ENCODE data around the gene NPIPA1. TPM values are rescaled to one million over a fixed set of nuclear protein-coding genes. Genes with fewer than 3 reads are reported as not detected.
"Not testable (repeated sequence)": the region's sequence is repeated elsewhere in the genome, so short reads cannot be mapped to it uniquely, and the experiment has no call there.

NPIPA1 gene
- total and polyA plus RNA-seq, 7 experiments from 2014 or later, result 1.6 to 181 (median 115) TPM

DNA sequence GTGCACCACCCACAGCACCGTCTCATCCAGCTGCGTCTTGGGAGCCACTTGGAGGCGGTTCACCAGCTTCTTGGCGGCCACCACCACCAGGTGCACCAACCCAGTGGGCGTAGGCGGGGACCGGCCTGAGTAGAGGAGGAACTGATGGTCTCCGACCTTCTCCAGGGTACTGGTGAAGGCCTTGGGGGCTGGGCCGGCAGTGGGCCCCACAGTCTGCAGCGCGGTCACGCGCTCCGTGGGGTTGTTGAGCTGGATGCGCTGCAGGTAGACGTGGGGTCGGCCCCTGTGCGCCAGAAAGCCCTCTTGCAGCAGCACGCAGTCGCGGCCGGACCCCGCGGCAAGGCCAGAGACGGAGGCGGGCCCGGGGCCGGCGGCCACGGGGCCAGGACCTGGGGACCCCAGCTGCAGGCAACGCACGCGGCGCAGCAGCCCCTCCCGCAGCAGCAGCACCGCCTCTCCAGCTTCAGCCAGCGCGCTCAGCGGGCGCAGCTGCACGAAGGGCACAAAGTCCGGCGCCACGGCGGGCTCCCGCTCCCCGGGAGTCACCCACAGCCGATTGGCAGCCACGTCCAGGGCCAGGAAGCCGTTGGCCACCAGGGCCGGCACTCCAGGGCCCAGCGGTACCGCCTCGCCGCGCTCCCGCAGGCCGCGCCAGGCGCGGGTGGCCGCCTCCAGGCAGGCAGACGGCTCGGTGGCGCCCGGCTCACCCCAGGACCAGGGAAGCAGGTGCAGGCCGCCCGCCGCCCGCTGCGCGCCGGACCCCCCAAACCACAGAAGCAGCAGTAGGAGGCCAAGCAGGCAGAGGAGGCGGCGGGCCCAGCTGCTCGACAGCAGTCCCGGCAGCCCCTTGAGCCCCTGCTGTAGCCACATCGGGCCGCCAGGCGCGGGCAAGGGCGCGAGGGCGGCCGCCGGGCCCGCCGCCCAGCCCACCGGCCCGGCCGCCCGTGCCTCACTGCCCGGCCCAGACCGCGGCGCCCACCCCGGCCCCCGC, 52.3 kb downstream of the NPIPA1 start:
- H3K4me3 Mint-ChIP-seq, result peak overlapping the region in 1 of 10 donors; percentile 72
- CTCF ChIA-PET; DNase-seq; intact Hi-C loops (cut with micrococcal nuclease); H3K27ac ChIP-seq (ENCODE audit: low read depth, low read length); H3K9me3 Mint-ChIP-seq; H3K4me3 ChIP-seq (ENCODE audit: low read length); H3K4me1 ChIP-seq (ENCODE audit: control insufficient read depth in 2 of 2, insufficient read depth in 2 of 2, low read length in 2 of 2); H3K27me3 Mint-ChIP-seq; POLR2A ChIA-PET; H3K27me3 ChIP-seq (ENCODE audit: control insufficient read depth in 2 of 2, insufficient read depth in 2 of 2, low read length in 2 of 2); H3K27ac Mint-ChIP-seq; H3K9me3 ChIP-seq (ENCODE audit: control insufficient read depth in 2 of 3, low read length in 3 of 3): not testable (repeated sequence)
- H3K36me3 ChIP-seq (ENCODE audit: control insufficient read depth in 2 of 3, insufficient read depth in 3 of 3, low read length in 3 of 3), result peaks cover 0 to 12% (median 0%) of the 10 kb centered on the region in 3 experiments
- peak; percentile 33 for ATAC-seq
- H3K4me1 Mint-ChIP-seq, result peaks cover 2 to 44% (median 32%) of the 10 kb centered on the region in 7 donors
- H3K36me3 Mint-ChIP-seq, result peaks cover 0 to 54% (median 34%) of the 10 kb centered on the region in 5 donors

DNA sequence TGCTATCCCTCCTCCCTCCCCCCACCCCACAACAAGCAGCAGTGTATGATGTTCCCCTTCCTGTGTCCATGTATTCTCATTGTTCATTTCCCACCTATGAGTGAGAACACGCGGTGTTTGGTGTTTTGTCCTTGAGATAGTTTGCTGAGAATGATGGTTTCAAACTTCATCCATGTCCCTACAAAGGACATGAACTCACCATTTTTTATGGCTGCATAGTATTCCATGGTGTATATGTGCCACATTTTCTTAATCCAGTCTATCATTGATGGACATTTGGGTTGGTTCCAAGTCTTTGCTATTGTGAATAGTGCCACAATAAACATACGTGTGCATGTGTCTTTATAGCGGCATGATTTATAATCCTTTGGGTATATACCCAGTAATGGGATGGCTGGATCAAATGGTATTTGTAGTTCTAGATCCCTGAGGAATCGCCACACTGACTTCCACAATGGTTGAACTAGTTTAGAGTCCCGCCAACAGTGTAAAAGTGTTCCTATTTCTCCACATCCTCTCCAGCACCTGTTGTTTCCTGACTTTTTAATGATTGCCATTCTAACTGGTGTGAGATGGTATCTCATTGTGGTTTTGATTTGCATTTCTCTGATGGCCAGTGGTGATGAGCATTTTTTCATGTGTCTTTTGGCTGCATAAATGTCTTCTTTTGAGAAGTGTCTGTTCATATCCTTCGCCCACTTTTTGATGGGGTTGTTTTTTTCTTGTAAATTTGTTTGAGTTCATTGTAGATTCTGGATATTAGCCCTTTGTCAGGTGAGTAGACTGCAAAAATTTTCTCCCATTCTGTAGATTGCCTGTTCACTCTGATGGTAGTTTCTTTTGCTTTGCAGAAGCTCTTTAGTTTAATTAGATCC, 56.3 kb downstream of the NPIPA1 start:
- H3K27ac Mint-ChIP-seq; POLR2A ChIA-PET; H3K4me1 ChIP-seq (ENCODE audit: control insufficient read depth in 2 of 2, insufficient read depth in 2 of 2, low read length in 2 of 2); intact Hi-C loops (cut with micrococcal nuclease); H3K27me3 Mint-ChIP-seq; H3K9me3 Mint-ChIP-seq; H3K9me3 ChIP-seq (ENCODE audit: control insufficient read depth in 2 of 3, low read length in 3 of 3); CTCF ChIA-PET; H3K4me3 ChIP-seq (ENCODE audit: low read length); H3K4me3 Mint-ChIP-seq; DNase-seq; H3K27me3 ChIP-seq (ENCODE audit: control insufficient read depth in 2 of 2, insufficient read depth in 2 of 2, low read length in 2 of 2); H3K27ac ChIP-seq (ENCODE audit: low read depth, low read length); ATAC-seq: not testable (repeated sequence)
- H3K36me3 ChIP-seq (ENCODE audit: control insufficient read depth in 2 of 3, insufficient read depth in 3 of 3, low read length in 3 of 3), result peaks cover 0 to 11% (median 0%) of the 10 kb centered on the region in 3 experiments
- peaks cover 2 to 50% (median 35%) of the 10 kb centered on the region in 7 donors for H3K4me1 Mint-ChIP-seq
- peaks cover 0 to 37% (median 24%) of the 10 kb centered on the region in 5 donors for H3K36me3 Mint-ChIP-seq

DNA sequence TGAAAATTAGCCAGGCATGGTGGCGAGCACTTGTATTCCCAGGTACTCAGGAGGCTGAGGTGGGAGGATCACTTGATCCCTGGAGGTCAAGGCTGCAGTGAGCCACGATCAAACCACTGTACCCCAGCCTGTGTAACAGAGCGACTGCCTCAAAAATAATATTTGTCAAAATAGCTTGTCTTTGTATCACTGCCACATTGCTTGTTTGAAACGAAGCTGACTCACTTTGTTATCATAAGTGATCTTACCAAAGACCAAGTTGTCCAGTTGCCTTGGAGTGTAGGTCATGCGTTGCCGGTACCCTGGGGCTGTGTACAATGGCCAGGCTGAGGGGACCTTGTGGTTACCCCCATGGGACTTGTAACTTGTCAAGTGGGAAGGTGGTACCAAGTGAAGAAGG, 59.5 kb downstream of the NPIPA1 start:
- H3K4me1 ChIP-seq (ENCODE audit: control insufficient read depth in 2 of 2, insufficient read depth in 2 of 2, low read length in 2 of 2); H3K27ac ChIP-seq (ENCODE audit: low read depth, low read length); H3K27me3 Mint-ChIP-seq; H3K4me3 Mint-ChIP-seq; CTCF ChIA-PET; ATAC-seq; DNase-seq; H3K9me3 ChIP-seq (ENCODE audit: control insufficient read depth in 2 of 3, low read length in 3 of 3); H3K9me3 Mint-ChIP-seq; H3K4me3 ChIP-seq (ENCODE audit: low read length); intact Hi-C loops (cut with micrococcal nuclease); POLR2A ChIA-PET; H3K27ac Mint-ChIP-seq; H3K27me3 ChIP-seq (ENCODE audit: control insufficient read depth in 2 of 2, insufficient read depth in 2 of 2, low read length in 2 of 2): not testable (repeated sequence)
- H3K36me3 Mint-ChIP-seq, result peaks cover 0 to 26% (median 13%) of the 10 kb centered on the region in 5 donors
- peaks cover 0 to 37% (median 23%) of the 10 kb centered on the region in 7 donors for H3K4me1 Mint-ChIP-seq
- H3K36me3 ChIP-seq (ENCODE audit: control insufficient read depth in 2 of 3, insufficient read depth in 3 of 3, low read length in 3 of 3), result peaks cover 0 to 16% (median 2%) of the 10 kb centered on the region in 3 experiments

DNA sequence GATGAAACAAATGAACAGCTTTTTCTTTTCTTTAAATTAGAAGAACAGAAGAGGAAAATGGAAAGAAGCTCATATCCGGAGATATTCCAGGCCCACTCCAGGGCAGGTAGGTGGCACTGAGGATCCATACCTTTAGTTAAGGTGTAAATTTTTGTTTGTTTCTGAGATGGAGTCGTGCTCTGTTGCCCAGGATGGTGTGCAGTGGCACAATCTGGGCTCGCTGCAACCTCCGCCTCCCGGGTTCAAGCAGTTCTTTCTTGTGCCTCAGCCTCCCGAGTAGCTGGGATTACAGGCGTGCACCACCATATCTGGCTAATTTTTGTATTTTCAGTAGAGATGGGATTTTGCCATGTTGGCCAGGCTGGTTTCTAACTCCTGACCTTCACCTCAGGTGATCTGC, 61.1 kb downstream of the NPIPA1 start:
- peaks cover 0 to 16% (median 2%) of the 10 kb centered on the region in 3 experiments for H3K36me3 ChIP-seq (ENCODE audit: control insufficient read depth in 2 of 3, insufficient read depth in 3 of 3, low read length in 3 of 3)
- H3K27ac Mint-ChIP-seq; H3K27me3 ChIP-seq (ENCODE audit: control insufficient read depth in 2 of 2, insufficient read depth in 2 of 2, low read length in 2 of 2); intact Hi-C loops (cut with micrococcal nuclease); CTCF ChIA-PET; H3K27ac ChIP-seq (ENCODE audit: low read depth, low read length); DNase-seq; H3K9me3 ChIP-seq (ENCODE audit: control insufficient read depth in 2 of 3, low read length in 3 of 3); H3K27me3 Mint-ChIP-seq; H3K4me1 ChIP-seq (ENCODE audit: control insufficient read depth in 2 of 2, insufficient read depth in 2 of 2, low read length in 2 of 2); H3K9me3 Mint-ChIP-seq; ATAC-seq; H3K4me3 Mint-ChIP-seq; POLR2A ChIA-PET; H3K4me3 ChIP-seq (ENCODE audit: low read length): not testable (repeated sequence)
- H3K4me1 Mint-ChIP-seq, result peaks cover 0 to 25% (median 17%) of the 10 kb centered on the region in 7 donors
- peaks cover 0 to 13% (median 4%) of the 10 kb centered on the region in 5 donors for H3K36me3 Mint-ChIP-seq

GRCh38 chr16:14999845-15000244, 62.6 kb downstream of the NPIPA1 start:
- CTCF ChIA-PET; DNase-seq; H3K9me3 Mint-ChIP-seq; H3K4me1 ChIP-seq (ENCODE audit: control insufficient read depth in 2 of 2, insufficient read depth in 2 of 2, low read length in 2 of 2); ATAC-seq; POLR2A ChIA-PET; H3K27me3 Mint-ChIP-seq; H3K9me3 ChIP-seq (ENCODE audit: control insufficient read depth in 2 of 3, low read length in 3 of 3); H3K27ac ChIP-seq (ENCODE audit: low read depth, low read length); intact Hi-C loops (cut with micrococcal nuclease); H3K4me3 Mint-ChIP-seq; H3K4me3 ChIP-seq (ENCODE audit: low read length); H3K27me3 ChIP-seq (ENCODE audit: control insufficient read depth in 2 of 2, insufficient read depth in 2 of 2, low read length in 2 of 2): not testable (repeated sequence)
- H3K36me3 ChIP-seq (ENCODE audit: control insufficient read depth in 2 of 3, insufficient read depth in 3 of 3, low read length in 3 of 3), result peaks cover 0 to 23% (median 2%) of the 10 kb centered on the region in 3 experiments
- peaks cover 3 to 21% (median 8%) of the 10 kb centered on the region in 5 donors for H3K36me3 Mint-ChIP-seq
- peaks cover 0 to 17% (median 13%) of the 10 kb centered on the region in 7 donors for H3K4me1 Mint-ChIP-seq
- H3K27ac Mint-ChIP-seq, result peak overlapping the region in 1 of 9 donors; percentile 29
